ACHN (cell line): ENCODE measurements around the gene CXCR6.
A peak's percentile ranks its signal among the peaks of the same experiment; 100 is the strongest.
"Not testable (repeated sequence)": the region's sequence is repeated elsewhere in the genome, so short reads cannot be mapped to it uniquely, and the experiment has no call there.

Experiments
- DNase-seq: peaks from one replicate; pipeline ENCODE4 v3.0.0-alpha.2; 2015
- in situ Hi-C: cut with HindIII; loops from 2 replicates; pipeline ENCODE4 v1.10.0; 2017; ENCODE audit warnings: low sequenced_read_pairs, low pct_ligation_motif_present, low pct_unique_long_range_greater_than_20kb

Gene CXCR6

DNA sequence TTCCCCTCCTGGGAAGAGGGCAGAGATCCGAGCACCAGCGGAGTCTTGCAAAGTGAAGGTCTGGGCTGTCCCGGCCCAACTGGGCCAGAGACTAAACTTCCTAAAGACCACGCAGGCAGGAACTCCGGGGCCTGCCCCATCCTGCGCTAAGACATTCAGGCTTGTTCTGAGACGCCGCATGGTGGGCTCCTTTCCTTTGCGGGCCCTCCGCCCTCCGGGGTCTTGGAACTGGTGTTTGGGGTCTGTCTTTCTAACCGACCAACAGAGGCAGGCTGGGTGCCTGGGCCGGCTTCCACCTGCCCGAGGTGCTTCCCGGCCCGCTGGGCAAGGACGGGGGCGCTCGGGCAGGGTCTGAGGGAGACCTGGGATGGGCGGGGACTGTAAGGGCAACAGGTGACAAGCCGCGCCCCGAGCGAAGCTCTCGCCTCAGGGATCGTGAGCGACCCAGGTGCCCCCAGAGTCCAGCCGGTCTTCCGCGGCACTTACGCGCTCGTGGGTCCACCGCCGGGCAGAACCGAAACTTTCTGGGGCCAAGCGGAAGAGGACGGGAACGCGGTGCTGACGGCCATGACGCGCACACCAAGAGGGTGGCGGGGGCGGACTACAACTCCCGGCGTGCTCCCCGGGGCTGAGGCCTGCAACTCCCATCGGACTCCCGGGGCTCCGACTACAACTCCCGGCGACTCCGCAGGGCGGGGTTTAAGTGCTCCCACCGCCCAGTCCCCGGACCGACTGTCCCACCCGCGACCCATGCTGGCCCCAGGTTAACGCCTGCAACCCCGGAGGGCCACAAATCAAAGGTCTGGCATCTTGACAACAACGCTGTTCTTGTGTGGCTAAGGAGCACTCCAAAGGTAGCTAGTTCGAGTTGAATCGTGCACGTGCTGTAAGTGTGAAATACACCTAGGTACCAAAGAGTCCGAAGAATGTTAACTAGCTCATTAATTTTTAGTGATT, 52.2 kb downstream of the CXCR6 start, which contains the start of gene FYCO1:
Gene FYCO1, minus strand, starts transcription at position 589 of the 957 bp plus-strand sequence. CDS start 10,914 bp downstream, outside the sequence.
- peak; percentile 81 for DNase-seq
- in situ Hi-C loops = no loop called here

GRCh38 chr3:45997499-45997898, 54.2 kb downstream of the CXCR6 start:
- DNase-seq, in situ Hi-C loops: not testable (repeated sequence)

DNA sequence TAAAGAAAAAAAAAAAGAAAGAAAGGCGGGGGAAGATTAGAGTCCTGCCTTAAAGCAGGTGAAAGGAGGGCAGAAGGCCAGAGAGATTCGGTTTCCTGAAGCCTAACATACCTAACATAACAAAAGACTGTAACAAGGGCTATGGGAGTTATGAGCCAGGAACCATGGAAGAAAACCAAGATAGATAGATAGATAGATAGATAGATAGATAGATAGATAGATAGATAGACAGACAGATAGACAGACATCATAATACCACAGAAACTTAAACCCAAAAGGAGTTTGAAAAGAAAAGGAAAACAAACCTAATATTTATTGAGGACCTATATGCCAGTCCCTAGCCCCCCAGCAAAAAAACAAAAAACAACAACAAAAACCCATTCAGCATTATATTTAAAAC, 54.7 kb downstream of the CXCR6 start:
- DNase-seq = no peak
- in situ Hi-C loops = no loop called here
